ENCODE data around the gene MYEF2. TPM values are rescaled to one million over a fixed set of nuclear protein-coding genes. Genes with fewer than 3 reads are reported as not detected.

MYEF2 gene
- total RNA-seq, 2 experiments from 2014 or later = 25.4 to 28.5 TPM

DNA sequence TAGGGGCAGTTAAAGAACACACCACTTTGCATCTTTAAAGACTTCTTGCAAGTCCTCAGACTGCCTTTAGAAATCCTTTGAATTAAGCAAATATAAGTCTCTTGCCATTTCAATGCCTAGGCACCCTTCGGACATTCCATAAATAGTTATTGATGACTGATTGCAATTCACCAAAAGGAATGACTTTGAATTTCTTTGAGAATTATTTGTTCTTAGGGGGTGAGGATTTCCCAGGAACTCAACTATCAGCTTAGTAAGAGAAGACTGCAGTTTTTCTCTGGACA lies 495 bp upstream of the MYEF2 start:
- DNase-seq (no peak), ATAC-seq (no peak)
- no peaks in the 10 kb centered on the region for H3K9me3 Mint-ChIP-seq (ENCODE audit: insufficient read depth)
- H3K27me3 Mint-ChIP-seq (ENCODE audit: low read depth) = peaks cover 16% of the 10 kb centered on the region
- ChIA-PET POLR2A (interaction anchor here (1.8 kb wide), 1 partner anchor 154 kb away, joined by 13 read pairs; no protein-coding TSS in a partner anchor), CTCF (no interaction called here)
- no peak overlapping the region for H3K27ac Mint-ChIP-seq
- peak overlapping the region; percentile 56 for H3K4me3 Mint-ChIP-seq
- peaks cover 15% of the 10 kb centered on the region for H3K36me3 Mint-ChIP-seq (ENCODE audit: low read depth)
- peaks cover 24% of the 10 kb centered on the region for H3K4me1 Mint-ChIP-seq (ENCODE audit: low read depth)

DNA sequence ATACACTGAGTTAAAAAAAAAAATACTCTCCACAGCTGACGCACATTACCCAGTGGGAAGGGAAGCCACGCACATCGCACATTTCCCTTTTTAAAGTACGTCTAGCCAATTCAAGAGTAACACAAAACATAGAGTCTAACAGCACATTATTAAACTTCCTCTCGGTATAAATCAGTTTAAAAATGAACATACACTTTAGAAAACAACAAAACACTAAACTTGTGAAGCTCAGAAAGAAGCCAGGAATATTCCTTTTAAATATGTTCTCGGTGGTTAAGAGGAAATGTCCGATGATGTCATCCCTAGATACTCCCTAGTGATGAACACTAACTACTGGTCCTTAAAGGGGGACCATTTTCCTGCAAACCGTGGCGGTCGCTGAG lies 721 bp downstream of the MYEF2 start:
- H3K9me3 Mint-ChIP-seq (ENCODE audit: insufficient read depth) = peaks cover 4% of the 10 kb centered on the region
- H3K27ac Mint-ChIP-seq = peak overlapping the region; percentile 86
- H3K27me3 Mint-ChIP-seq (ENCODE audit: low read depth) = peaks cover 8% of the 10 kb centered on the region
- DNase-seq (no peak), ATAC-seq (peak; percentile 68)
- CTCF ChIA-PET = interaction anchor here (0.9 to 1.2 kb wide), 2 partner anchors 11 to 16 kb away, joined by 3 read pairs; no protein-coding TSS in a partner anchor
- H3K4me3 Mint-ChIP-seq = peak overlapping the region; percentile 92
- POLR2A ChIA-PET = interaction anchor here (0.6 to 1.8 kb wide), 5 partner anchors 18 to 770 kb away, joined by 3 to 13 read pairs (median 3); no protein-coding TSS in a partner anchor
- H3K36me3 Mint-ChIP-seq (ENCODE audit: low read depth) = peaks cover 17% of the 10 kb centered on the region
- peaks cover 24% of the 10 kb centered on the region for H3K4me1 Mint-ChIP-seq (ENCODE audit: low read depth)

DNA sequence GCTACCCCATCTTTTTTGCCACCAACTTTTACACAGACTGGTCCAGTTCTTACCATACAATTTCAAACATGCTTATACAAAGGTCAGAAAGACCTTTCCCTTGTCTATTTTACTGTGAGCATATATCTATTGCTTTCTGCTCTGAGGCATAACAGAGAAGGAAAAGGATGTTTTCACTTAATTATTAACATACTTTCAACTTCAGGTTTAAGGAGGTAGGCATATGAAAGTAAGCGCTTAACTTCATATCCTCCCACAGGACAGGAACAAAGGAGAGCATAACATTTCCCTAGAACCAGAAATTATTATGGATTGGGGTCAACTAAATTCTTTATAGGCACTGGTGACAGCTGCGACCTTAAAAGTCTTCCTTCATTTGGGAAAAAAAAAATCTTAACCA lies 1.1 kb downstream of the MYEF2 start:
- peaks cover 24% of the 10 kb centered on the region for H3K4me1 Mint-ChIP-seq (ENCODE audit: low read depth)
- H3K36me3 Mint-ChIP-seq (ENCODE audit: low read depth) = peaks cover 17% of the 10 kb centered on the region
- POLR2A ChIA-PET = interaction anchor here (0.6 to 1.8 kb wide), 3 partner anchors 154 to 771 kb away, joined by 3 to 13 read pairs (median 3); no protein-coding TSS in a partner anchor
- H3K4me3 Mint-ChIP-seq = peak overlapping the region; percentile 92
- H3K27ac Mint-ChIP-seq = no peak overlapping the region
- ATAC-seq (no peak), DNase-seq (no peak)
- peaks cover 6% of the 10 kb centered on the region for H3K9me3 Mint-ChIP-seq (ENCODE audit: insufficient read depth)
- CTCF ChIA-PET = interaction anchor here (0.9 to 1.2 kb wide), 2 partner anchors 11 to 15 kb away, joined by 3 read pairs; no protein-coding TSS in a partner anchor
- peaks cover 4% of the 10 kb centered on the region for H3K27me3 Mint-ChIP-seq (ENCODE audit: low read depth)

DNA sequence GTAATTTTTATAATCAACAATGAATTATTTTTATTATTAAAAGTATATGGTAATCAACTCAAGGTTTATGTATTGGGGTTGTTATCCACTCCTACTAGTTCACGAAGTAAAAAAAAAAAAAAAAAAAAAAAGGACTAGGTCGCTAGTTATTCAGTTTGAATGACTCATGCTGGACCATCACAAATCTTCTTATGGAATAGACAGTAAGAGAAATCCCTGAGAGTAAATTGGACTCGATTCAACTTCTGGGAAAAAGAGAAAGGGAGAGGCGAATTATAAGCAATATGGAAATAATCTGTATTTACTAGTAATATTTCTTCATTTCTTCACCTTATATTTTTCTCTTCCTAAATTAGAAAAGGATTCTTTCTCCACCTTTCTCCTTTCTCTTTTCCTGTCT lies 2.0 kb downstream of the MYEF2 start:
- Mint-ChIP-seq H3K4me3 (no peak overlapping the region), H3K27me3 (ENCODE audit: low read depth) (peaks cover under 1% of the 10 kb centered on the region), H3K9me3 (ENCODE audit: insufficient read depth) (peaks cover 6% of the 10 kb centered on the region), H3K27ac (no peak overlapping the region), H3K4me1 (ENCODE audit: low read depth) (peaks cover 24% of the 10 kb centered on the region), H3K36me3 (ENCODE audit: low read depth) (peaks cover 17% of the 10 kb centered on the region)
- ChIA-PET CTCF (no interaction called here), POLR2A (no interaction called here)
- no peak for ATAC-seq
- DNase-seq = no peak

DNA sequence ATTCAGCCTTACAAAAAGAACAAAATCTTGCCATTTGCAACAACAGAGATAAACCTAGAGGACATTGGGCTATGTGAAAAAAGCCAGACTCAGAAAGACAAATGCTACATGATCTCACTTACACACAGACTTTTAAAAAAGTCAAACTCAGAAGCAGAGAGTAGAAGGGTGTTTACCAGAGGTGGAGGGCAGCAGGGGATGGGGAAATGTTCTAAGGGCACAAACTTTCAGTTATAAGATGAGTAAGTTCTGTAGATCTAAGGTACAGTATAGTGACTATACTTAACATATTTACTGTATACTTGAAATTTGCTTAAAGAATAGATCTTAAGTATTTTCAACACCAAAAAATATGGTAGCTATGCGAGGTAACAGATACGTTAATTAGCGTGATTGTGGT lies 3.0 kb downstream of the MYEF2 start:
- Mint-ChIP-seq H3K4me1 (ENCODE audit: low read depth) (peaks cover 24% of the 10 kb centered on the region), H3K9me3 (ENCODE audit: insufficient read depth) (peaks cover 6% of the 10 kb centered on the region), H3K27me3 (ENCODE audit: low read depth) (no peaks in the 10 kb centered on the region), H3K27ac (no peak overlapping the region), H3K4me3 (no peak overlapping the region), H3K36me3 (ENCODE audit: low read depth) (peaks cover 19% of the 10 kb centered on the region)
- DNase-seq (no peak), ATAC-seq (no peak)
- ChIA-PET CTCF (no interaction called here), POLR2A (no interaction called here)

DNA sequence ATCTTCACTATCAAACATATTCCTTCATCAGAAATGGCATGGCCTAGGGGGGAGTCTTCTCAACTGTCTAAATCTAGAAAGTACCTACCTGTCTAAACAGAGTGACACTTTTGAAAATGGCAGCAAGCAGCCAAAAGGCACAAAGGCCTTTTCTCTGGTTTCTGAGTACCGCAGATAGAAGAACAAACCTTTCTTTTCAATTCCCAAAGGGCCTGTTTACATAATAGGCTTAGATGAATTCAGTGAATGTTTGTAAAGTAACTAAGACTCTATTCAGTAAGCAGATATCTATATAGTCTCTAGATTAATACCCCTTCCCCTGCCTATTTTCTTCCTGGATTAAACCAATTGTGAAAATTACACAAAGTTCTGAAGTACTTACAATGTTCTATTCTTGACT lies 7.1 kb downstream of the MYEF2 start:
- POLR2A ChIA-PET = no interaction called here
- no peak for ATAC-seq
- DNase-seq = no peak
- peaks cover 36% of the 10 kb centered on the region for H3K36me3 Mint-ChIP-seq (ENCODE audit: low read depth)
- H3K4me3 Mint-ChIP-seq = no peak overlapping the region
- CTCF ChIA-PET = no interaction called here
- peaks cover 8% of the 10 kb centered on the region for H3K4me1 Mint-ChIP-seq (ENCODE audit: low read depth)
- no peak overlapping the region for H3K27ac Mint-ChIP-seq
- H3K9me3 Mint-ChIP-seq (ENCODE audit: insufficient read depth) = peaks cover 6% of the 10 kb centered on the region
- no peaks in the 10 kb centered on the region for H3K27me3 Mint-ChIP-seq (ENCODE audit: low read depth)

DNA sequence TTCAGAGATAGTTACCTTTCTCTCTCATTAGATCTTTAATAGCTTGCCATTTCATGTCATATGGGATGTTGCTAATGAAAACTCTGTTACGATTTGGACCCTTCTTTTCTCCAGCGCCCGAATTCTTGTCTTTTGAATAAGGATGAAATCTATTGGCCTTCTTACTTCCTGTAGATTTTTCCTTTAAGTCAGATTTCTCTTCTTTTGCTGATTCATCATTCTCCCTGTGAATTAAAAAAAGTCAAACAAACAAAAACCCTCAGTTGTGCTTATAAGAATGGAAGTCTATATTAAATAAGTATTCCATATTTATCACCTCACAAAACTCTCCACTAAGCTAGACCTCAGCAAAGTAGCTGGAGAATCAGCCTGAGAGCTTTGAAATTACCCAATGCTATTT lies 9.5 kb downstream of the MYEF2 start:
- no peak overlapping the region for H3K27ac Mint-ChIP-seq
- H3K4me3 Mint-ChIP-seq = no peak overlapping the region
- H3K27me3 Mint-ChIP-seq (ENCODE audit: low read depth) = no peaks in the 10 kb centered on the region
- no peaks in the 10 kb centered on the region for H3K4me1 Mint-ChIP-seq (ENCODE audit: low read depth)
- no peak for ATAC-seq
- CTCF ChIA-PET = no interaction called here
- H3K9me3 Mint-ChIP-seq (ENCODE audit: insufficient read depth) = peaks cover 6% of the 10 kb centered on the region
- POLR2A ChIA-PET = no interaction called here
- H3K36me3 Mint-ChIP-seq (ENCODE audit: low read depth) = peaks cover 31% of the 10 kb centered on the region
- DNase-seq = no peak

DNA sequence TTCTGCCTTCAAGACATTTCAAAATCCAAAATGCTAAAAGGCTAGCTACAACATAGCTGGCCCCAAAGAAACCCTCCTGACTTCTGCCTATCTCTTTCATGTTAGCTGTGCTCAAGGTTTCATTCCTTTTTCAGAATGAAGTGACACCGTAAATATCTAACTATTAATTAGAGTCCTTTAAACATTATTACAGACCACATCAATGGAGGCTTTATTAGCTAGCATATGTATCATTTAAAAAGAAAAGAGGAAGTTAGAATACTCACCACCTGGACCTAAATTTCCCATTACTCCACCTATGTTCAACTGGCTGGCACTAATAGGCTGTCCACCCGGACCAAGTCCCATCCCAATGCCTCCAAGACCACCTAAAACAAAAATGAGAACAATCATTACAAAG lies 24.6 kb downstream of the MYEF2 start:
- POLR2A ChIA-PET = no interaction called here
- H3K36me3 Mint-ChIP-seq (ENCODE audit: low read depth) = peaks cover 22% of the 10 kb centered on the region
- no peaks in the 10 kb centered on the region for H3K27me3 Mint-ChIP-seq (ENCODE audit: low read depth)
- CTCF ChIA-PET = no interaction called here
- ATAC-seq (no peak), DNase-seq (no peak)
- no peak overlapping the region for H3K27ac Mint-ChIP-seq
- H3K4me3 Mint-ChIP-seq = no peak overlapping the region
- no peaks in the 10 kb centered on the region for H3K4me1 Mint-ChIP-seq (ENCODE audit: low read depth)
- no peaks in the 10 kb centered on the region for H3K9me3 Mint-ChIP-seq (ENCODE audit: insufficient read depth)

DNA sequence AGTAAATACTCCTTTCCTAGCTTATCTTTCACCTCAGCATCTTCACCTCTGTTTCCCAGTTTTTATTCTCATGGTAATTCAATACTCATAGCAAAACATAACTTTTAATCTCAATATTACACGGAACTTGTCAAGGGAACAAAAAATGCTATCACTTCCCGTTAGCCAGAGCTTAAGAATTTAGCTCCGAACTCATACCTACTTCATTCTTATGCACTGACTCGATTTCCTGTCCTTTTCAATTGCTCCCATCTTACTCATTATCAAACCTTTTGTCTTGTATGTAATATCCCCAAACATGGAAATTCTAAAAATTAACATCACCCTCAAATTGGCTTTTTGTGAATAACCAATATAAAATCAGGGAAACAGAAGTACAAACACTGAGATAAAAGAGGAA lies 28.2 kb downstream of the MYEF2 start:
- H3K4me1 Mint-ChIP-seq (ENCODE audit: low read depth) = peaks cover 2% of the 10 kb centered on the region
- ATAC-seq (no peak), DNase-seq (no peak)
- ChIA-PET CTCF (interaction anchor here (1.0 kb wide), 1 partner anchor 10 kb away, joined by 3 read pairs; no protein-coding TSS in a partner anchor), POLR2A (no interaction called here)
- H3K4me3 Mint-ChIP-seq = no peak overlapping the region
- no peaks in the 10 kb centered on the region for H3K27me3 Mint-ChIP-seq (ENCODE audit: low read depth)
- peaks cover 29% of the 10 kb centered on the region for H3K36me3 Mint-ChIP-seq (ENCODE audit: low read depth)
- H3K9me3 Mint-ChIP-seq (ENCODE audit: insufficient read depth) = no peaks in the 10 kb centered on the region
- no peak overlapping the region for H3K27ac Mint-ChIP-seq

DNA sequence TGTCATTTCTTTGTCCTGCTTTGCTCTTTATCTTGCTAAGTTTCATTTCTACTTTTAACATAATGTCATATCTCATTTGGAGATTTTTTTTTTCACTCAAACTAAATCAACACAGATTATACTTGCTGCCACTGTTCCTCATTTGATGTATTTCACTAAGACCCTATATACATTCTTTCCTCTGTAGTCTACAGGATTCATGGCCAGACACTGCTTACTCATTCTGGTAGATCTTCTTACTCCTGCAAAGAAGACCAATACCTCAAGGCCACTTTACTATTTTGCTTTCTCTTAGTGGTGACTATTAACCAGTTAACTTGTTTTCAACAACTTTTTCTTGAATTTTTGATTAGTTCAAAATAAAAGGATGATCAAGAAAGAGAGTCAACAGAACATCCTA lies 30.7 kb downstream of the MYEF2 start:
- DNase-seq (no peak), ATAC-seq (no peak)
- ChIA-PET POLR2A (no interaction called here), CTCF (no interaction called here)
- Mint-ChIP-seq H3K4me3 (no peak overlapping the region), H3K27me3 (ENCODE audit: low read depth) (no peaks in the 10 kb centered on the region), H3K9me3 (ENCODE audit: insufficient read depth) (no peaks in the 10 kb centered on the region), H3K4me1 (ENCODE audit: low read depth) (peaks cover 6% of the 10 kb centered on the region), H3K27ac (no peak overlapping the region), H3K36me3 (ENCODE audit: low read depth) (peaks cover 28% of the 10 kb centered on the region)

DNA sequence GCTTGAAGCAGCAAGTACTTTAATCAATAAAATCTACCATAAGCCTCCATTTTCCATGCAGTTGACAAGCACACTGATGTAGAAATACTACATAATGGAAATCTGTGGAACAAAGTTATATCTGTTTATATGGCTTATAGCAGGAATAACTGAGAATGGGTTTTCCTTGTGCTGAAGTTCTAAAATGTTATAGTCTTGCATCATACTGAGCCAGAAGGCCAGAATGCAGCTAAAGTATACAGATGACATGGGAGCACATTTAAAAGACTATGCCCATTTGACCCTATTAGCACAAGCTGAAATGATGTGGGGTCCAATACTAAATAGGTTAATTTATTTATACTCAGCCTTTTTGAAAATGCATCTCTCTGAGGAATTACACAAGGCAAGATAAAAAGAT lies 32.2 kb downstream of the MYEF2 start:
- DNase-seq = no peak
- Mint-ChIP-seq H3K27ac (no peak overlapping the region), H3K4me1 (ENCODE audit: low read depth) (peaks cover 6% of the 10 kb centered on the region), H3K36me3 (ENCODE audit: low read depth) (peaks cover 25% of the 10 kb centered on the region), H3K9me3 (ENCODE audit: insufficient read depth) (no peaks in the 10 kb centered on the region), H3K27me3 (ENCODE audit: low read depth) (no peaks in the 10 kb centered on the region), H3K4me3 (no peak overlapping the region)
- no peak for ATAC-seq
- CTCF ChIA-PET = no interaction called here
- POLR2A ChIA-PET = no interaction called here

DNA sequence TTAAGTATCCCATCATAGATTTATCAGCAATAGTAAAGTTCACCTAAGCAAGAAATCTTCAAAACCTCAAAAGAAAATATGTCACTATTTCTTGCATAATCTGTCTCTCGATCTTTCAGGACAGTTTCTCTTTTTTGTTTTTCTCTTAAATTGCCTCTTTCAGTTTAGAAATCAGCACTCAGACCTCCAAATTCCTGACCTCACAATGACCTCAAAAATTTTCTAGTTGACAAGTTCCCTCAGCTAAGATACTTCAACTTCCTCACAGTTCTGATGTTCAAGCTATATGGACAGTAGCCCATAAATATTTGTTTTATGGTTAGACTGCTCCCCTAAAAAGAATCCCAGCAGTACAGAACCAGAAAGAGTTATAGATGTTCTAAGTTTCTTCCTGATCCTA lies 33.2 kb downstream of the MYEF2 start:
- Mint-ChIP-seq H3K36me3 (ENCODE audit: low read depth) (peaks cover 25% of the 10 kb centered on the region), H3K4me1 (ENCODE audit: low read depth) (peaks cover 6% of the 10 kb centered on the region), H3K4me3 (no peak overlapping the region), H3K9me3 (ENCODE audit: insufficient read depth) (no peaks in the 10 kb centered on the region), H3K27ac (no peak overlapping the region), H3K27me3 (ENCODE audit: low read depth) (no peaks in the 10 kb centered on the region)
- ChIA-PET POLR2A (no interaction called here), CTCF (no interaction called here)
- ATAC-seq (no peak), DNase-seq (no peak)

DNA sequence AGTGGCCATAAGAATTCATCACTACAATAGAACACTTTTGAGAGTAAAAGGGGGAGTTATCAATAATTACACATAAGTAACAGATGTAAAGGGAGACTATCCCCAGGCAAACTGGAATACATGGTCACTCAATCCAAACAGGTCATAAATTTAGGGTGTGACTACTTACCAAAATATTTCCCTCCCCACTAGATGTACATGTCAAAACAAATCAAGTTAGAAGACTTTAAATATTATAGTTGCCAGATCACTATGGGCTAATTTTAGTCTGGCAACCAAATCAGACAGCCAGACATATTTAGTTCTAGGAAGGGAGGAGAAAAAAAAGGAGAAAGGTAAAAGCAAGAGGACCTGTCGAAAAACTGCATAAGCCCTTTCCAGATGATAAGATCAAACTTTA lies 34.2 kb downstream of the MYEF2 start:
- Mint-ChIP-seq H3K36me3 (ENCODE audit: low read depth) (peaks cover 22% of the 10 kb centered on the region), H3K4me3 (no peak overlapping the region), H3K27ac (no peak overlapping the region), H3K4me1 (ENCODE audit: low read depth) (peaks cover 6% of the 10 kb centered on the region), H3K27me3 (ENCODE audit: low read depth) (no peaks in the 10 kb centered on the region), H3K9me3 (ENCODE audit: insufficient read depth) (no peaks in the 10 kb centered on the region)
- no peak for ATAC-seq
- ChIA-PET CTCF (no interaction called here), POLR2A (no interaction called here)
- no peak for DNase-seq

Measured in activated CD8-positive, alpha-beta T cell treated with anti-CD3 and anti-CD28 coated beads, Interleukin-2, amount 10 ng/mL, durations not matched to agents 7 days and 5 days (primary cell).